Hematopoietic multipotent progenitor cell treated with erythropoietin and hydrocortisone succinate and interleukin-3 and kit ligand, for 17 days (in vitro differentiated cells): Measurements from ENCODE around the gene CDH23.

ENCODE experiments used
- DNase-seq: peaks from one replicate; pipeline ENCODE4 v3.0.0-alpha.2; 2015; ENCODE audit warnings: low spot score

The CDH23 gene

DNA sequence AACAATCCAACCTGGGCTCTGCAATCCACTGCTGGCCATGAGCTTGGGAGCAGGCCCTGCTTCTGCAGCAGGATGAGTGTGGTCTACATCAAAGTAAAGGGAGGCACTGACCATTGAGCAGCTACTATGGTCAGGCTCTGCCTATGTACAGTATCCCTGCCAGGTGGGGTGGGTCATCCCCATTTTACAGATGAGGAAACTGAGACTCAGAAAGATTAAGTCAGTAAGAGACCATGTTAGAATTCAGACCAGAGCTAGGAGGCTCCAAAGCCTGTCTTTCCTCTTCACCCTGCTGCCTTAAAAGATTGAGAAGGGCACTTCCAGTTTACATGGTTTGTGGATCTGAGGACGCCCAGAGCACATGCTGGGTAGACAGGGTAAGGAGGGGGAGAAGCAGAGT is 27.1 kb upstream of the CDH23 start:
- no peak for DNase-seq

- DNase-seq: no peak
These were observed 26.7 kb upstream of the CDH23 start for GRCh38 chr10:71370031-71370430.

DNA sequence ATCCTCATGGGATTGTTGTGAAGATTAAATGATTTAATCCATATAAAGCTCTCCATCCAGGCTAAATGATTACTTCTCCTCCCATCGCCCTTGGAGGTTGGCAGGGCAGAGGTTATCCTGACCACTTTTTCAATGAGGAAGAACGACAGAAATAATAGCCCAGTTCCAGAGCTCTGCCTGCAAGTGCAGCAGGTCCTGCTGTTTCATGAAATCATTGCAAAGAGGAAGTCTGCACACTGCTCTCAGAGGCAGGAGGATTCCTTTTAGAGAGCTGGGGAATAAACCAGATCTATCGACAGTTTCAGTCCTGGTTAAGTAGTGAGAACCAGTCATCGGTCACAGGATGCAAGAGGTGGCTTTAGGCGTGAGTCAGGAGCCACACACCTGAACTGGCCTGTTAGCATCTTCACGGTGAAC is 25.0 kb upstream of the CDH23 start:
- DNase-seq: no peak

DNA sequence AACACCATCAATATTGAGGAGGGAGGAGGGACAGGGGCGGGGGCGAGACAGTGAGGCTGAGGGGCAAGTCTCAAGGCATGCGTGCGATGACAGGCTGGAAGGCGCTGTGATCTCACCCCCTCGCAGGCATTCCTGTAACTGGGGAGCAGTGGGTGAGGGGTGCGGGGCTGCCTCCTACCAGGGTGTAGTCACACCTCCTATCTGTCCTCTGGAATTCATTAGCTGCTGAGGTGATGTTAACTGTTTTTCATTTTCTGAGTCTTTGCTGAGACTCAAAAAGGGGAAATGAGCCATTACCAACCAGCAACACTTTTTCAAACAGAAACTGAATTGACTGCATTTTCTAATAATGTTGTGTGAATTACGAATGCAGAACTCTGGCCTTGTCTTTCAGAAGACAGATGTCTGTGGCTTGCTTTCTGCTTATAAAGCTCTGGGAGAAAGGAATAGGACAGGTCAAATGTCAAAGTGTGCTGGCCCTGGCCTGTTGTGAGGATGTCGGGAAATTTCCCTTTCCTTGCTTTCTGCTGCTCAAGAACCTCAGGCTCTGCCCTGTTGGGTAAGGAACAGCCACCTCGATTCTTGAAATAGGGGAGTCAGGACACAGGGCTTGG is 23.7 kb upstream of the CDH23 start:
- no peak for DNase-seq

DNA sequence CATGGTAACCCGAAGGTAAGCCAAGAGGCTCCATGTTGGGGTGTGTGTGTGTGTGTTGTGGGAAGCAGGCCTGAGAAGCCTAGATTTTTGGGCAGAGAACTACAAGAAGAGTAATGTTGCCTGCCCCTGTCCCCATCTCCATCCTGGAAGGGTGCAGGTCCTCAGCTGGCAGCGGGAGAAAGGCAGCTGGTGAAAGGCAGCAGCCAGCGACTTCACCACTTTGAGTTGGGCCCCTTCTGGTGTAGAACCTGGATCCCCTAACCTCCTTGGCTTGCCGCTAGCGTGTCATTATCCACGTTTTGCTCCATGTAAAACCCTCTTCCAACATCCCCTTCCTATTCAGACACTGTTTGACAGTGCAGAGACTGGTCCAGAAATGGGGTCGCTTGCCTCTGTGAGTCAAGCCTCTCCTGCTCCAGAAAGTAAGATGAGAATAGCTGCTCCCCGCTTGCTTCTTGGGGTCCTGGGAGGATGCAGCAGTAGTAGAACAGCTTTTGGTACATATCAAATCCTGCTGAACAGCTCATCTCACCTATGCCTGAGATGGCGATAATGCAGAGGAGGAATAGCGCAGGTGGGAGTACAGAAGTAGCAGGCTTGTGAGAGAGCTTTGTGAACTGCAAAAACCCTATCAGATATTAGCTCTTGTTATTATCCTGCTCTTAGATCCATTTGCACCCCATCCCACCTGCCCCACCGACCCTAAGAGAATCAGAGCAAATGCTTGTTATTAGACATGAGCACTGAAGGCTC is 22.1 kb upstream of the CDH23 start:
- no peak for DNase-seq

GRCh38 chr10:71375952-71376351 is 20.8 kb upstream of the CDH23 start:
- no peak for DNase-seq

GRCh38 chr10:71378336-71379117 is 18.2 kb upstream of the CDH23 start:
- DNase-seq: no peak

- DNase-seq: no peak
These were observed 17.5 kb upstream of the CDH23 start for GRCh38 chr10:71379118-71379766.

GRCh38 chr10:71380841-71381240 is 15.9 kb upstream of the CDH23 start:
- no peak for DNase-seq

DNA sequence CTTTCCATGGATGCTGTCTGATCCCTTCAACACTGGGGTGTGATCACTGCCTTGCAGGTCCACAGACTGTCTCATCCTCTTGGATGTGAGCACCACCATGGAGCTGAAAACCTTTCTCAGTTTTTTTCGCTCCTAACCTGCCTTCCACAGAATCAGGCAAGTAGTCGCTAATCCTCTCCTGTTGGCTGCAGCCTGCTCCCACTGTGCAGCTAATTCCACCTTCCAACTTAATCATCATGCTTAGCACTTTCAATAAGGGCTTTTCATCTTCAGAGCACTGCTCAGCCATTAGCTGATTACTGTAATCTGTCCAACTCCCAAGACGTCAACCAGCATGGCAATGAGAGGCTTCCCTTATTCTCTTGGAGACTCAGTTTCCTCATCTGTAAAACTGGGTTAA is 15.1 kb upstream of the CDH23 start:
- no peak for DNase-seq

- no peak for DNase-seq
These were observed 14.7 kb upstream of the CDH23 start for GRCh38 chr10:71382028-71382427.

DNA sequence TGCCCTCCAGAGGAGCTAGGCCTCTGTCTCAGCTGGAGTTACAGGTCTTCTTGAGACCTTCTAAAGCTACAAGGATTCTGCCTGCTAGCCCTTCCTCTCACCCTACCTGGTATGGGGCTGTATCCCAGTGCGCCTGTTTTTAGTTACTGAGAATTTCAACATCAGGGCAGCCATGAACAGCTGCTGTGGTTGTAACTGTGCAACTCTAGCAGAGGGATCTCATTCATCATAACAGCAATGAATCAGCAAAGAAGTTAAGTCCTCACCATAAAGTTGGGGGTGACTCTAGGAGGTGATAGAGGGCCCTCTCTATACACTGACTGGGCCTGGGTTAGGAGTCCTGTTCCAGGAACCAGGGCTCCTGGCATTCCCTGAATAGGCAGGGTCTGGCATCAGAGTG is 14.0 kb upstream of the CDH23 start:
- DNase-seq: no peak

DNA sequence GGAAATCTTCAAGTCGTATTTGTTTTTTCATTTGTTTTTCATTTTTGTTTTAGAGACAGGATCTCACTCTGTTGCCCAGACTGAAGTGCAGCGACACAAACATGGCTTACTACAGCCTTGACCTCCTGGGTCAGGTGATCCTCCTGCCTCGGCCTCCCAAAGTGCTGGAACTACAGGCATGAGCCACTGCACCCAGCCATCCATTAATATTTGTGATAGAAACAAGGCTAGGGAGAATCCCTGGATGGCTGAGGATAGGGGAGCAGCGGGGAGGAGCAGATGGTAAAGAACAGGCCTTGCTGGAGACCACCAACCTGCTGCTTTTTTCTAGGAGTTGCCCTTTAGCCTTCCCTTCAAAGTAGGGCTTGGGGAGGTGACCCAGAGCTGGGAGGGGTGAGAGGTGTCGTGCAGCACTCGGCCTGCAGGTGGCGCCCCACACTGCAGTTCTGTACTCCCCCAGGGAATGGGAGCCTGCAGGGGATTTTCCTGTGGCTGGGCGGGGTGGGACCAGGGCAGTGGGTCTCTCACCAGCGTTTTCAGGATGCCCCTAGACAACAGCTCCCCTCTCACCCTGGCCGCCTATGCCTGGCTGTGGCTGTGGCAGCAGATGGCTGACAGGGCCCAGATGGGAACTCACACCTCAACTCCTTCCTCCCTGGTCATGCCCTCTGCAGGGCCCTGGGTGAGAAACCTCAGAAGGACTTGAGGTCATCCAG is 12.6 kb upstream of the CDH23 start:
- DNase-seq: peak; percentile 70

GRCh38 chr10:71388171-71388570 is 8.5 kb upstream of the CDH23 start:
- no peak for DNase-seq

GRCh38 chr10:71388583-71389310 is 8.0 kb upstream of the CDH23 start:
- DNase-seq: no peak

DNA sequence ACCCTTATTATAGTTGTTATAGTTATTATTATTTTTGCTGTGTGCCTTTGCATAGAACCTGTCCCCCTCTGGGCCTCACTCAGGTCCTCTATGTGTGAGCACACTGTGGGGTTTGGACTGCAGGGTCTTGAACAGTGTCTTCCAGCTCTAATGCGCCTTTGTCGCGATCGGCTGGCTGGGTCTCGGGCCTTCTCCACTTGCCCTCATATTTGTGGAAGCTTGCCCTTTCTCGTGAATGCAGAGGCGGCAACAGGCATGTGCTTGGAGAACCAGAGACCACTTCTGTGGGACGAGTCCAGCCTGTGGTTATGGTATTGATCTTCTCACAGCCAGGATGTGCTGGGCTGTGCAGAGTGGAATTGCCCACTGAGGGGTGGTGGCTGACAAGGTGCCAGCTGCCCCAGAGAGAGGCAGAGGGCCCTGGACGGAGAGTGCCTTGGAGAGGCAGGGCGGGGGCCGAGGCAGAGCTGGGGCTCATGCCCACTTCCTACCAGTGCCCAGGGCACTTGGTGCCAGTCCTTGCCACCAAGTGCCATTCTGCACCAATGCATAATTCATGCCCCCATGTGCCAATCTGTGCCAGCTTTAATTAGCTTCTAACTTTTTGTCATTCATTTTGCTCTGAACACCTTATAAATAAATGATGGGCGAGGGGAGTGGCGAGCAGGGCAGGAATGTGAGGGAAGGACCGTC is 6.8 kb upstream of the CDH23 start:
- no peak for DNase-seq

- DNase-seq: no peak
These were observed 6.3 kb upstream of the CDH23 start for GRCh38 chr10:71390461-71390835.

GRCh38 chr10:71390921-71391690 is 5.6 kb upstream of the CDH23 start:
- DNase-seq: no peak

DNA sequence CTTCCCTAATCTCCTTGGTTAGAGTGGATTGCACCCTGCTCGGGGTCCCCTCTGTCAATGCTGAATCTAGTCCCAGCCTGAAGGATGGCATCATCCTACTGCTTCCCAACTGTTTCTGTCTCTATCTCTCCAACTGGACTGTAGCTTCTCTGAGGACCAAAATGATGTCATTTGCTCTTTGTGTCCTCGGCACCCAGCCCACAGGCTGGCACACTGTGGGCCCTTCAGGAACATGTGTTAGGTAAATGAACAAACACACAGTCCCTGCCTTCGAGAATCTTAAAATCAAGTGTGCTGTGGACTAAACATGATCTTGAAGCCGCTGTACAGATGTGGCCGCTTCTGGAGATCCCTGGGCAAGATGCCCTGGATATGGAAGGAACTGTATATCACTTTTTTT is 5.0 kb upstream of the CDH23 start:
- DNase-seq: no peak

DNA sequence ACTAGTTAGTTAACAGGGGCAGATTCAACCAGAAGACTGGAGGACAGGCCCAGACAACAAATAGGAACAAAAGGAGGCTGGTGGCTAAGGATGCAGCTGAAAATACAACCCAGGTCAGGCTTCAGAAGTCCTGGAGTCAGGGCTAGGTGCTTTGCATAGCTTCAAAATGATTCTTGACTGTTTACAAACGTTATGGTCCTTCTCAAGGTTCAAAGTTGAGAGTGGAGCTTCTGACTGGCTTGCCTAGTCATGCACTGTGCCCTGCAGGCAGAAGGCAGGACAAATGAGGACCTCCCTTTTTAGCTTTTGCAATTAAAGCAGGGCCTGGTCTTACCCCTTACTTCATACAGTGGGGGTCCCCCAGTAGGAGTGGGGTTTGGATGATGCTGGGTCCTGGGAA is 4.4 kb upstream of the CDH23 start:
- DNase-seq: no peak
